Esophagus muscularis mucosa (tissue), 4 donors: ENCODE measurements around the gene CALML3. TPM values are rescaled to one million over a fixed set of nuclear protein-coding genes. Genes with fewer than 3 reads are reported as not detected.

Experiments used
- DNase-seq: peaks from one replicate; pipeline ENCODE4 v3.0.0-alpha.2; 2017; ENCODE audit errors: extremely low spot score
- H3K27ac ChIP-seq, 4 donors: fragments of 200-600 bp; sonication (generic); replicated peaks in 1 of 4; 1 replicate in 3 of 4; 2 replicates in 1 of 4; pipeline ENCODE4 v1.5.1; 2016 to 2019; ENCODE audit warnings: mild to moderate bottlenecking in 1 of 4
- H3K27me3 ChIP-seq, 4 donors: fragments of 200-600 bp; sonication (generic); one replicate each; pipeline versions ENCODE4 v1.5.1 to v1.6.0; 2016 to 2019
- H3K36me3 ChIP-seq, 4 donors: fragments of 200-600 bp; sonication (generic); one replicate each; pipeline ENCODE4 v1.5.1; 2016 to 2019
- H3K4me1 ChIP-seq, 4 donors: fragments of 200-600 bp; sonication (generic); one replicate each; pipeline ENCODE4 v1.5.1; 2016 to 2019
- H3K4me3 ChIP-seq, 4 donors: fragments of 200-600 bp; sonication (generic); 1 replicate in 2 of 4; 2 replicates in 2 of 4; pipeline ENCODE4 v1.5.1; 2016 to 2019; ENCODE audit warnings: mild to moderate bottlenecking in 4 of 4, moderate library complexity in 1 of 4
- H3K9me3 ChIP-seq, 4 donors: fragments of 200-600 bp; sonication (generic); 1 replicate in 3 of 4; 2 replicates in 1 of 4; pipeline ENCODE4 v1.5.1; 2016 to 2019
- CTCF ChIP-seq, 3 experiments: fragments of 200-600 bp in 2 of 3; fragments of 450-650 bp in 1 of 3; sonication (generic) in 2 of 3; IDR thresholded peaks; one replicate each; pipeline ENCODE4 v1.5.1; 2017 to 2019; ENCODE audit warnings: antibody characterized with exemption in 3 of 3, mild to moderate bottlenecking in 2 of 3, moderate library complexity in 1 of 3
- EP300 ChIP-seq: sonication (generic); formaldehyde crosslinking; IDR thresholded peaks from one replicate; pipeline ENCODE4 v1.6.1; 2017; ENCODE audit warnings: antibody characterized with exemption
- POLR2A ChIP-seq: fragments of 450-650 bp; IDR thresholded peaks from one replicate; pipeline ENCODE4 v1.6.1; 2017; ENCODE audit warnings: antibody characterized with exemption, moderate library complexity, mild to moderate bottlenecking, low read depth
- POLR2AphosphoS5 ChIP-seq, 2 donors: sonication (generic); formaldehyde crosslinking; IDR thresholded peaks; one replicate each; pipeline ENCODE4 v1.6.1; 2017; ENCODE audit warnings: antibody characterized with exemption in 2 of 2
- WGBS: methylation state at CpG from one replicate; pipeline ENCODE4 v1.1.5; 2018; 5-methylcytosine and 5-hydroxymethylcytosine counted together
- intact Hi-C: fragments of 100-400 bp; cut with DNase I; formaldehyde crosslinking; loops from one replicate; pipeline ENCODE4 v1.15.1; 2023
- total RNA-seq, 4 donors: library from RNA; depleted of rRNA; stranded (reverse); fragments of >200 nt; gene quantifications; one replicate each; pipeline versions ENCODE4 v1.1.0 to v1.2.1, GENCODE V29; 2016

Gene CALML3
- total RNA-seq, 4 donors from 2014 or later, result not detected

- Histone ChIP-seq H3K4me3 (no peak overlapping the region), H3K4me1 (peaks cover 0 to 2% (median 0%) of the 10 kb centered on the region in 4 donors), H3K27ac (no peak overlapping the region), H3K9me3 (peaks cover 0 to 7% (median 6%) of the 10 kb centered on the region in 4 donors), H3K36me3 (no peaks in the 10 kb centered on the region), H3K27me3 (no peaks in the 10 kb centered on the region)
- DNase-seq, result no peak
- no peak for TF ChIP-seq EP300
- no peak for TF ChIP-seq POLR2A
- no peak for TF ChIP-seq POLR2AphosphoS5 (IDR thresholded peaks at IDR 0.05)
- TF ChIP-seq CTCF (IDR thresholded peaks at IDR 0.05), result no peak
- intact Hi-C loops, result no loop called here
- WGBS, result 90% methylated on average over 19 of the region's 27 CpGs
Measured at GRCh38 chr10:5488272-5489161, 36.2 kb upstream of the CALML3 start.

- no peak overlapping the region for H3K27ac ChIP-seq
- H3K4me1 ChIP-seq, result peaks cover 0 to 7% (median 0%) of the 10 kb centered on the region in 4 donors
- DNase-seq, result no peak
- H3K36me3 ChIP-seq, result no peaks in the 10 kb centered on the region
- H3K27me3 ChIP-seq, result no peaks in the 10 kb centered on the region
- TF ChIP-seq CTCF (IDR thresholded peaks at IDR 0.05) (no peak), EP300 (no peak), POLR2A (no peak), POLR2AphosphoS5 (IDR thresholded peaks at IDR 0.05) (no peak)
- intact Hi-C loops, result no loop called here
- WGBS, result 98% methylated on average over 4 of the region's 4 CpGs
- peaks cover 0 to 7% (median 6%) of the 10 kb centered on the region in 4 donors for H3K9me3 ChIP-seq
- H3K4me3 ChIP-seq, result no peak overlapping the region
Measured at GRCh38 chr10:5490032-5490431, 34.7 kb upstream of the CALML3 start.

GRCh38 chr10:5490698-5491464 is 33.9 kb upstream of the CALML3 start:
- TF ChIP-seq POLR2AphosphoS5 (IDR thresholded peaks at IDR 0.05), result no peak
- TF ChIP-seq CTCF (IDR thresholded peaks at IDR 0.05), result no peak
- TF ChIP-seq POLR2A, result no peak
- TF ChIP-seq EP300, result no peak
- intact Hi-C loops, result no loop called here
- Histone ChIP-seq H3K36me3 (no peaks in the 10 kb centered on the region), H3K9me3 (peaks cover 0 to 7% (median 6%) of the 10 kb centered on the region in 4 donors), H3K27me3 (no peaks in the 10 kb centered on the region), H3K4me3 (no peak overlapping the region), H3K4me1 (peaks cover 0 to 7% (median 0%) of the 10 kb centered on the region in 4 donors), H3K27ac (no peak overlapping the region)
- no peak for DNase-seq
- 88% methylated on average over 9 of the region's 10 CpGs for WGBS

GRCh38 chr10:5491477-5491876 is 33.3 kb upstream of the CALML3 start:
- no peaks in the 10 kb centered on the region for H3K27me3 ChIP-seq
- H3K36me3 ChIP-seq, result no peaks in the 10 kb centered on the region
- no peak for TF ChIP-seq CTCF (IDR thresholded peaks at IDR 0.05)
- TF ChIP-seq POLR2A, result no peak
- TF ChIP-seq POLR2AphosphoS5 (IDR thresholded peaks at IDR 0.05), result no peak
- no peak for TF ChIP-seq EP300
- DNase-seq, result no peak
- H3K4me1 ChIP-seq, result peaks cover 0 to 7% (median 0%) of the 10 kb centered on the region in 4 donors
- 93% methylated on average over 7 of the region's 7 CpGs for WGBS
- intact Hi-C loops, result no loop called here
- H3K9me3 ChIP-seq, result peaks cover 0 to 7% (median 6%) of the 10 kb centered on the region in 4 donors
- H3K4me3 ChIP-seq, result no peak overlapping the region
- no peak overlapping the region for H3K27ac ChIP-seq
